OCI-LY1 (cell line): ENCODE data around the gene SEMA6B.

Experiments used
- EZH2 ChIP-seq: fragments of 200-600 bp; sonication (generic), shearing (Covaris generic); IDR thresholded peaks from 2 replicates; pipeline ENCODE4 v1.8.0; 2017; ENCODE audit warnings: borderline replicate concordance, mixed run types, mild to moderate bottlenecking, antibody characterized with exemption, low read length, moderate library complexity, mixed read lengths
- TF ChIP-seq, protein P1 (sequence below): fragments of 200-600 bp; sonication (generic), shearing (Covaris generic); IDR thresholded peaks from 2 replicates; pipeline ENCODE4 v1.5.1; 2017; ENCODE audit warnings: mild to moderate bottlenecking, antibody characterized with exemption, low read length, moderate library complexity, mixed read lengths

DNA sequence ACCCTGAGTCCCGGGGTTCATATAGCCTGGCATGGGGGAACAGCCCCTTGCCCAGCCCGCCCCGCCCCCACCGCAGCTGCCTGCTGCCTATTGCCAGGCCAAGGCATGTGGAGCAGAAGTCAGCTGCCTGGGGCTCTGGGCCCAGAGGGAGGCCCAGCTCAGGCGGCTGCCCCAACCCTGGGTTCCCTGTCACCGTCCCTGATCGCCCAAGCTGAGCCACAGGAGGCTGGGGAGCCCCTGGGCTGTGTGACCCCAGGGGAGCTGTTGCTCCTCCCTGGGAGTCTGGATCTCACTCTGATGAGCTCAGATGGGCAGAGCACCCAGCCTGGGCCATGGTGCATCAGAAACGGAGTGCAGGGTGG, 42.6 kb downstream of the SEMA6B start:
- TF ChIP-seq, protein P1, sequence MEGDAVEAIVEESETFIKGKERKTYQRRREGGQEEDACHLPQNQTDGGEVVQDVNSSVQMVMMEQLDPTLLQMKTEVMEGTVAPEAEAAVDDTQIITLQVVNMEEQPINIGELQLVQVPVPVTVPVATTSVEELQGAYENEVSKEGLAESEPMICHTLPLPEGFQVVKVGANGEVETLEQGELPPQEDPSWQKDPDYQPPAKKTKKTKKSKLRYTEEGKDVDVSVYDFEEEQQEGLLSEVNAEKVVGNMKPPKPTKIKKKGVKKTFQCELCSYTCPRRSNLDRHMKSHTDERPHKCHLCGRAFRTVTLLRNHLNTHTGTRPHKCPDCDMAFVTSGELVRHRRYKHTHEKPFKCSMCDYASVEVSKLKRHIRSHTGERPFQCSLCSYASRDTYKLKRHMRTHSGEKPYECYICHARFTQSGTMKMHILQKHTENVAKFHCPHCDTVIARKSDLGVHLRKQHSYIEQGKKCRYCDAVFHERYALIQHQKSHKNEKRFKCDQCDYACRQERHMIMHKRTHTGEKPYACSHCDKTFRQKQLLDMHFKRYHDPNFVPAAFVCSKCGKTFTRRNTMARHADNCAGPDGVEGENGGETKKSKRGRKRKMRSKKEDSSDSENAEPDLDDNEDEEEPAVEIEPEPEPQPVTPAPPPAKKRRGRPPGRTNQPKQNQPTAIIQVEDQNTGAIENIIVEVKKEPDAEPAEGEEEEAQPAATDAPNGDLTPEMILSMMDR, result no peak
- TF ChIP-seq EZH2, result no peak
